ENCODE data around the gene NOP58. TPM values are rescaled to one million over a fixed set of nuclear protein-coding genes. Genes with fewer than 3 reads are reported as not detected.
"Not testable (repeated sequence)": the region's sequence is repeated elsewhere in the genome, so short reads cannot be mapped to it uniquely, and the experiment has no call there.

The NOP58 gene
- total RNA-seq, 1 donor from 2014 or later = 23.0 TPM

- no peak for DNase-seq
- intact Hi-C loops (cut with DNase I) = no loop called here
- no peak for ATAC-seq (ENCODE audit: poor library complexity)
These were observed 24.0 kb downstream of the NOP58 start for GRCh38 chr2:202289394-202290204.

DNA sequence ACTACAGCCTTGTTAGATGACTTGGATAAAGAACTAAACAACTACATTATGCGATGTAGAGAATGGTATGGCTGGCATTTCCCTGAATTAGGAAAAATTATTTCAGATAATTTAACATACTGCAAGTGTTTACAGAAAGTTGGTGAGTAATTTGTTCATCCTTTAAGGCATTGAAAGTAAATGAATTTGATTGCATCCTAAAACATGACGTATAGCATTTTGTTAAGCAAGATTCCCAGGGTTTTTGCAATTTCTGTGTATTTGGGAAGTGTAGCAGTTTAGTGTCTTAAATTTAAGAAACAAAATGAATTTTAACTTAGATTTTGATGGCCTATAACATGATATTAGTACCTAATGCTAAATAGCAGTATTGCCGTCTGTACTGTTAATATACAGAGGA, 24.8 kb downstream of the NOP58 start:
- DNase-seq = no peak
- no peak for ATAC-seq (ENCODE audit: poor library complexity)
- intact Hi-C loops (cut with DNase I) = no loop called here

DNA sequence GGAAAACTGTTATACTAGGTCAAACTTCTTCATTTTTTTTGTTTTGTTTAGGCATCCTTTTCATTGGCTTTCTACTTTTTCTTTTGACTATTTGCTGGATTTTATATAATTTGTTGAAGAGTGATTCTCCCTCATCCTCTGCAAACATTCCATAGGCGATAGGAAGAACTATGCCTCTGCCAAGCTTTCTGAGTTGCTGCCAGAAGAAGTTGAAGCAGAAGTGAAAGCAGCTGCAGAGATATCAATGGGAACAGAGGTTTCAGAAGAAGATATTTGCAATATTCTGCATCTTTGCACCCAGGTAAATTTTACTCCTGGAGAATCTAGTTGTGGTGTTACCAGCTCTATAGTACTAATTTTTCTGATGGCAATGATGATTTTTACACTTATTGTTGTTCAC, 25.4 kb downstream of the NOP58 start:
- DNase-seq (no peak), ATAC-seq (ENCODE audit: poor library complexity) (no peak)
- intact Hi-C loops (cut with DNase I) = no loop called here

DNA sequence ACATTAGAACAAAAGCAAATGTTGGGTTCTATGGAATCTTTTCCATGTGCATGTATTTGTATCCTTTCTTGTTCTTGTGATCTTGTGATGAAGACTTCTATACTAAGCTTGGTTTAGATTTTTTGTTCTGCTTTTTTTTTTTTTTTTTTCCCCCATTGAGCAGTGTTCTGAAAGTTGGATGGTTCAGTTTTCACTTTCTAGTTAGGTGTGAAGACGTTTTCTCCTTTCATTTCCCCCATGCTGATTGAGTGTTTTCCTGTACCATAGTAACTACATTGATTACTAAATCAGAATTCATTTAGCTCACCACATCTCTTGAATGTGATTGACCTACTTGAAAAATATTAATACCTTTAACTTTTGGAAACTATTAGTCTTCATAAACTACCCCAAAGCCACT, 34.1 kb downstream of the NOP58 start:
- ATAC-seq (ENCODE audit: poor library complexity) = no peak
- no peak for DNase-seq
- intact Hi-C loops (cut with DNase I) = no loop called here

GRCh38 chr2:202306034-202306433, 40.5 kb downstream of the NOP58 start:
- ATAC-seq (ENCODE audit: poor library complexity) (no peak), DNase-seq (no peak)
- intact Hi-C loops (cut with DNase I) = no loop called here

DNA sequence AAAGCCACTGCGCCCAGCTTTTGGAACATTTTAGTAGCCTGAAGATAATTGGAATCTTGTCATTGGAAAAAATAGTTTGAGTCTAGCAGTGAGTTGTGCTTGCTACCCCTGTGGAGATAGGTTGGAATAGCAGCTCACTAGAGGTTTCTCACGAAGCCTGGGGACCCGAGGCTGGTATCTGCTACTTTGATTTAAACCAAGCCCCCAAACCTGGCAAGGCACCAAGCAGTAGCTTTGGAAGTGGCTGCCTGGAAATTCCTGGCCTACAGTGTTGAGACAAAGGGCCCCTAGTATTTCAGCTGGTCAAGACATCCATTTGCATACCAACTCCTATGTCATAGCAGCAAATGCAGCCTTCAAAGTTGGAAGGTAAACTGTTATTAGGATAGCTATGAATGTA, 42.1 kb downstream of the NOP58 start:
- intact Hi-C loops (cut with DNase I) = no loop called here
- ATAC-seq (ENCODE audit: poor library complexity) (no peak), DNase-seq (no peak)

GRCh38 chr2:202311823-202312388, 46.3 kb downstream of the NOP58 start:
- intact Hi-C loops (cut with DNase I) = no loop called here
- no peak for DNase-seq
- no peak for ATAC-seq (ENCODE audit: poor library complexity)

DNA sequence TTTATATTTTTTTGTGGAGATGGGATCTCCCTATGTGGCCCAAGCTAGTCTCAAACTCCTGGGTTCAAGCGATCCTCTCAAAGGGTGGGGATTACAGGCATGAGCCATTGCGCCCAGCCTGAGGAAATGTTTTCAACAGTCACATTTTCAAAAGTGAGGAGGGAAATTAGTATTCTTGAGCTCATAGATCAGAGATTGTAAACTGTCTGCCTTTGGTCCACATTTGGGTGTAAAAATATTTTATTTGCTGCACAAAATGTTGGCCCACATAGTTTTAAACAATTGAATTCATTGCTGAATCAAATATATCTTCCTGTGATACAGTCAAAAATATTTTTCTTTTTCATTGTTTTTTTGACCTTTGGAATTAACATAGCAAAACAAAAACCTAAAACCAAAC, 48.6 kb downstream of the NOP58 start:
- ATAC-seq (ENCODE audit: poor library complexity) (no peak), DNase-seq (no peak)
- intact Hi-C loops (cut with DNase I) = no loop called here

DNA sequence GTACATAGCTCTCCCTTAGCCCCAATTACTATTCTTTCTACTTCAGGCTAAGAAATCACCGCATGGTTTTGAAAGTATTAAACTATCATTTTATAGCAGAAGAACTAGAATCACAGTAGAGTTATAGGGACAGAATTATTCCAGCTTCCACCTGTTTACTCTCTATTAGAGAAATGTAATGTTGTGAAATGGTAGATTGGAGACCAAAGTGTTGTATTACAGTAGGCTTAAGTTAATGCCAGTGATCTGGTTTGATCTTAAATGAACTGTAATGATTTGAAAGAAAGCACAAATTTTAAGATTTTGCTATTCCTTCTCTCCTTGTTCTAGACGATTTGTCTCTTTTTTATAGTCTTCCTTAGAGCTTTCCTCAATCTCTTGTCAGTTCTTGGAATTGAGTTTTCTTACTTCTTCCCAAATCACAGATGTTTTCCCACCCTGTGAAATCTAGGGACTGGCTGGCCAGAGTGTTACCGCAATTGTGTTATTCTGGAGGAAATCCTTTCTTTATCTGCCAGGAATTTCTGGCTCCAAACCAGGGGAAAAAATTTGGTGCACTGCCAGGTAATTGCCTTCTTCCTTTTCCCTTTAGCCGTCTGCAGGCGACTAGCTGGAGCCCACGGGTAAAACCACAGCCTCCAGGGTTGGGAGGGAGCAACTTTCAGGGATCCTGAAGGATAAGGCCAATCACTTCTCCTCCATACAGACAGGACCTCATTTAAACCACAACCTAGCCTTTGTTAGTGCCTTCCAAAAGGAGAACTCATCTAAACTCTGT, 51.7 kb downstream of the NOP58 start:
- DNase-seq = peak; percentile 47
- ATAC-seq (ENCODE audit: poor library complexity) = peak; percentile 87
- intact Hi-C loops (cut with DNase I) = no loop called here

- DNase-seq; intact Hi-C loops (cut with DNase I); ATAC-seq (ENCODE audit: poor library complexity): not testable (repeated sequence)
These were observed 54.8 kb downstream of the NOP58 start for GRCh38 chr2:202320362-202320761.

DNA sequence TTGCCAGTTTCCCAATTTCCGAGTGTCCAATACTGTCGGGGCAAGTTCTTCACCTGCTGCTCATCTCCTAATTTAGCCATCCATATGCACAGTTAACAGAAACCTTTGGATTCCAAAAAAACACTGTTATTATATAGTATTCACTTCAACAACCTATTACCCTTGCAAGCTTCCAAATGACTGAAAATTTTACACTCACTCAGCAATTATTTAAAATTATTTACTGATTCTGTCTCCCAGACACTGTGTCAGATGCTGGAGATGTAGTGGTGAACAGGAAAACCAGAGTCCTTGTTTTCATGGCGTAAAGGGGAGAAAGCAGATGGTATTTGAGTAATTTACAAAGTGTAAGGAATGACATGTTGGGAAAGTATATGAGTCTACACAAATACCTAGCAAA, 56.9 kb downstream of the NOP58 start:
- DNase-seq (no peak), ATAC-seq (ENCODE audit: poor library complexity) (no peak)
- intact Hi-C loops (cut with DNase I) = no loop called here

- ATAC-seq (ENCODE audit: poor library complexity) (peak; percentile 92), DNase-seq (no peak)
- intact Hi-C loops (cut with DNase I) = no loop called here
These were observed 62.3 kb downstream of the NOP58 start for GRCh38 chr2:202327858-202328257.

DNA sequence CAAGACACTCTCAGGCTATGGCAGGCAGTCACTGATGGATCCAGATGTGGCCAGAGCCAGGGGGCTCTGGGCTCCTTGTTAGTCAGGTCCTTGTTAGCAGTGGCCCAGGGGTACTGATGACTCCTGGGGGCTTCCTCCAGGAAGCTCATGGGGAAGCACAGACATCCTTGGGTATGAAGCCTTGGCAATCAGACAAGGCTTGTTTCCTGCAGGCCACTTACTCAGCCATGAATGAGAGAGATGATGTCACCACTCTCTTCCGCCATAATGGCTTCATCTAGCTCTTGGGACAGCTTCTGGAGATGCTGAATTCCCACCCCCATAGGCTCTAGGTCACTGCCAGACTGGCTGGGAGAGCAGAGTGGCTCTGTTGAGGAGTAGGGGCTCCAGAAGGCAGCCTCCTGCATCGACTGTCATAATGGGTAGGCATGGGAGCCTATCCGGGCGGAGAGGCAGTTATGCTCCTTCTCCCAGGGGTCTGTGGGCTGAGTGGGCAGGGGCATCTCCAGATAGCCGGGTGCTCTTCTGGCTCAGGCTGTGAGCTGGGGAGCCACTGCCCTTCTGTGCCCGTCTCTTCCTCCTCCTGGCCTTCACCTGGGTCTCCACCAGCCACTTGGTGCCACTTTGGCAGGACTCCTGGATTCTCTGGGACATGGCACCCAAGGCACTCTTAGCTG, 70.4 kb downstream of the NOP58 start:
- intact Hi-C loops (cut with DNase I) = no loop called here
- DNase-seq = no peak
- ATAC-seq (ENCODE audit: poor library complexity) = no peak

DNA sequence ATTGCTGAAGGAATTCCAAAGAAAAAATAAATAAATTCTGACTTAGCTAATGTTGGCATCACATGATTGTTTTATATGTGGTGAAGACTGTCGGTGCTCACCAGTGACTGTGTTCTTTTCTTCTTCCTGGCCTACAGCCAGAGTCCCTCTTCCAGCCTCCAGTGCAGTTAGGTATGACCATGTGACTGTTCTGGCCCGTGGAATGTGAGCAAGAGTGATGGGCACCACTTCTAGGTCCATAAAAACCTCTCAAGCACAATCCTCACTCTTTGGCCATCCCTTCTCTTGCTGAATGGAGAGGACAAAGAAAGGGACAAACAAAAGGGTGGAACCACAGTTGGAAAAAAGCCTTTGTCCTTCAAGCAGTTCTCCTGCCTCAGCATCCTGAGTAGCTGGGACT, 71.6 kb downstream of the NOP58 start:
- ATAC-seq (ENCODE audit: poor library complexity) (no peak), DNase-seq (no peak)
- intact Hi-C loops (cut with DNase I) = no loop called here

GRCh38 chr2:202337706-202338346, 72.3 kb downstream of the NOP58 start:
- intact Hi-C loops (cut with DNase I) = no loop called here
- ATAC-seq (ENCODE audit: poor library complexity) = no peak

GRCh38 chr2:202339071-202339870, 73.7 kb downstream of the NOP58 start:
- DNase-seq (no peak), ATAC-seq (ENCODE audit: poor library complexity) (no peak)
- intact Hi-C loops (cut with DNase I) = no loop called here

More at GRCh38 chr2:202337706-202338346, 72.3 kb downstream of the NOP58 start:
- DNase-seq = no peak

DNA sequence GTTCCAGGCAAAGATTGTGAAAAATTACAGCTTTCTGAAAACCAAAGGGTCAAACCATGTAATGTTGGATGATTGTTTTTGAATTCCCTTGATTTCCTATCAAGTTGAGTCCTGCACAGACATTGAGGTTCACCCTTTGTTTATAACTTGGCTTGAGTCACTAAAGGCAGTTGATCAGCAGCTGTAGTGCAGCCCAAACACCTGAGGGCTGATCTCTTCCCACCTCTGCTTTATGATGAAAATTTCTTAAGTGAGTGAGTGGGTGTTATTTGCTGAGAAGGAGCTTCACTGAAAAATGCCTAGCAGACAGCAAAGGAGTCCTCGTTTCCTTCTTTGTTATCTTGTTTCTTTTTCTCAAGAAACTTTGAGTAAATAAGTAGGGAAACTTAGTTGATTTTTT, 78.6 kb downstream of the NOP58 start:
- intact Hi-C loops (cut with DNase I) = no loop called here
- DNase-seq = no peak
- ATAC-seq (ENCODE audit: poor library complexity) = no peak

- no peak for DNase-seq
- no peak for ATAC-seq (ENCODE audit: poor library complexity)
- intact Hi-C loops (cut with DNase I) = no loop called here
These were observed 80.6 kb downstream of the NOP58 start for GRCh38 chr2:202346180-202346579.

Data from Right ventricle myocardium superior (tissue), 1 donor.